Epithelial cell of esophagus (primary cell): ENCODE data around the gene PRIMA1.

Source experiments
- DNase-seq: peaks from one replicate; pipeline ENCODE4 v3.0.0; 2010; ENCODE audit warnings: low read depth
- H3K4me3 ChIP-seq: 2 replicates; pipeline ENCODE4 v1.5.1; 2011; ENCODE audit warnings: mild to moderate bottlenecking, low read length, control low read depth
- CTCF ChIP-seq: IDR thresholded peaks from 2 replicates; pipeline ENCODE4 v1.5.1; 2011; ENCODE audit warnings: low read depth, mild to moderate bottlenecking, low read length, control low read depth, inconsistent platforms; ENCODE audit not compliant: insufficient read depth; ENCODE audit errors: missing control alignments

The PRIMA1 gene

GRCh38 chr14:93775744-93776143 lies 12.5 kb downstream of the PRIMA1 start:
- DNase-seq, result no peak
- H3K4me3 ChIP-seq, result no peak overlapping the region
- no peak for TF ChIP-seq CTCF

GRCh38 chr14:93775158-93775557 lies 13.1 kb downstream of the PRIMA1 start:
- no peak overlapping the region for H3K4me3 ChIP-seq
- DNase-seq, result no peak
- no peak for TF ChIP-seq CTCF

GRCh38 chr14:93772263-93772662 lies 16.0 kb downstream of the PRIMA1 start:
- H3K4me3 ChIP-seq, result no peak overlapping the region
- TF ChIP-seq CTCF, result no peak
- no peak for DNase-seq

- no peak for DNase-seq
- H3K4me3 ChIP-seq, result no peak overlapping the region
- no peak for TF ChIP-seq CTCF
Measured at GRCh38 chr14:93765970-93766369, 22.3 kb downstream of the PRIMA1 start.

- no peak for TF ChIP-seq CTCF
- DNase-seq, result no peak
- H3K4me3 ChIP-seq, result no peak overlapping the region
Measured at GRCh38 chr14:93765155-93765554, 23.1 kb downstream of the PRIMA1 start.

- no peak for DNase-seq
- no peak for TF ChIP-seq CTCF
- H3K4me3 ChIP-seq, result no peak overlapping the region
Measured at GRCh38 chr14:93764211-93764659, 24.1 kb downstream of the PRIMA1 start.

GRCh38 chr14:93759719-93760307 lies 28.5 kb downstream of the PRIMA1 start:
- no peak for DNase-seq
- no peak for TF ChIP-seq CTCF
- H3K4me3 ChIP-seq, result no peak overlapping the region
